Measurements from ENCODE around the gene NISCH. TPM values are rescaled to one million over a fixed set of nuclear protein-coding genes. Genes with fewer than 3 reads are reported as not detected.

The NISCH gene
- total and polyA plus RNA-seq, 2 donors (not counting 1 experiment from before 2014, with no cell fraction given) = 130 to 169 TPM

DNA sequence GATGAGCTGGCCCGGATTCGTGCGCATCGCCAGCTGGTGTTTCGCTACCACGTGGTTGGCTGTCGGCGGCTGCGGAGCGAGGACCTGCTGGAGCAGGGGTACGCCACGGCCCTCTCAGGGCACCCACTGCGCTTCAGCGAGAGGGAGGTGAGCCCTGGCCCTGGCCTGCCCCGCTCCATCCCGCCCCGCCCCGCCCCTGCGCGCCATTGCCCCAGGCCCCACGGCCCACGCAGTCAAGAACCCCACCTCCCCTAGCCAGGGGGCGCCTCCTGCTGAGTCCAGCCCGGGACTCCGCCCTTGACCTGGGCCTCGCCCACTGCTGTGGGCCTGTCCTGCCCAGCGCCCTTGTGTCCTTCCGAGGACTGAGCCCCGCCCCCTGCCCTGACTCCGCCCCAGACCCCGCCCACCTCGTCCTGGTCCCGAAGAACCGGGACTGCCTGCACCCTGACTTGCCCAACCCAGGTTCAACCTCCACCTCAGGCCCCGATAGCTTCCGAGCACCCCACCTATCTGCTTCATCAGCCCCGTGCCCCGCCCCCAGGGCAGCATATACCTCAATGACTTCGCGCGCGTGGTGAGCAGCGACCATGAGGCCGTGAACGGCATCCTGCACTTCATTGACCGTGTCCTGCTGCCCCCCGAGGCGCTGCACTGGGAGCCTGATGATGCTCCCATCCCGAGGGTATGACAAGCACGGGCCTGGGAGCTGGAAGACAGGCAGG is 63.5 kb downstream of the NISCH start:
- H3K4me1 ChIP-seq (ENCODE audit: control insufficient read depth in 2 of 2, insufficient read depth in 2 of 2, low read length in 2 of 2) = no peaks in the 10 kb centered on the region
- Mint-ChIP-seq H3K27ac (no peak overlapping the region), H3K4me3 (no peak overlapping the region), H3K9me3 (ENCODE audit: insufficient read depth) (no peaks in the 10 kb centered on the region), H3K4me1 (no peaks in the 10 kb centered on the region), H3K27me3 (no peaks in the 10 kb centered on the region)
- ATAC-seq (ENCODE audit: low read depth) = no peak
- no peaks in the 10 kb centered on the region for H4K20me1 ChIP-seq (ENCODE audit: control insufficient read depth, insufficient read depth, low read length, poor library complexity, severe bottlenecking)
- H3K9me3 ChIP-seq (ENCODE audit: control extremely low read depth in 1 of 3, control insufficient read depth in 2 of 3, insufficient read depth in 1 of 3, low read length in 2 of 3) = no peaks in the 10 kb centered on the region
- H2AFZ ChIP-seq (ENCODE audit: insufficient read depth, low read depth, low read length, poor library complexity, severe bottlenecking) = no peak overlapping the region
- H3K79me2 ChIP-seq (ENCODE audit: control insufficient read depth, insufficient read depth, low read length) = no peaks in the 10 kb centered on the region
- no peak overlapping the region for H3K9ac ChIP-seq (ENCODE audit: low read length)
- no peaks in the 10 kb centered on the region for H3K27me3 ChIP-seq (replicated peaks in 1 of 4; ENCODE audit: control extremely low read depth in 1 of 4, control insufficient read depth in 3 of 4, insufficient read depth in 4 of 4, low read length in 3 of 4)
- no peak overlapping the region for H3K4me2 ChIP-seq (replicated peaks; ENCODE audit: low read depth, low read length, poor library complexity, severe bottlenecking)
- no peaks in the 10 kb centered on the region for H3K36me3 ChIP-seq (replicated peaks in 1 of 2; ENCODE audit: control extremely low read depth in 1 of 2, control insufficient read depth in 1 of 2, extremely low read depth in 1 of 2, insufficient read depth in 2 of 2, low read length in 1 of 2)
- ChIA-PET POLR2A (no interaction called here), CTCF (no interaction called here)
- no peak overlapping the region for H3K27ac ChIP-seq (ENCODE audit: low read length in 2 of 2)
- WGBS (ENCODE audit: insufficient coverage) = 91% methylated on average over 44 of the region's 50 CpGs
- no peak overlapping the region for H3K4me3 ChIP-seq (ENCODE audit: control extremely low read depth in 1 of 5, extremely low read depth in 1 of 5, insufficient read depth in 1 of 5, low read depth in 2 of 5, low read length in 4 of 5)
- no peak for DNase-seq
- intact Hi-C loops (cut with micrococcal nuclease) = no loop called here
- TF ChIP-seq, protein P1, sequence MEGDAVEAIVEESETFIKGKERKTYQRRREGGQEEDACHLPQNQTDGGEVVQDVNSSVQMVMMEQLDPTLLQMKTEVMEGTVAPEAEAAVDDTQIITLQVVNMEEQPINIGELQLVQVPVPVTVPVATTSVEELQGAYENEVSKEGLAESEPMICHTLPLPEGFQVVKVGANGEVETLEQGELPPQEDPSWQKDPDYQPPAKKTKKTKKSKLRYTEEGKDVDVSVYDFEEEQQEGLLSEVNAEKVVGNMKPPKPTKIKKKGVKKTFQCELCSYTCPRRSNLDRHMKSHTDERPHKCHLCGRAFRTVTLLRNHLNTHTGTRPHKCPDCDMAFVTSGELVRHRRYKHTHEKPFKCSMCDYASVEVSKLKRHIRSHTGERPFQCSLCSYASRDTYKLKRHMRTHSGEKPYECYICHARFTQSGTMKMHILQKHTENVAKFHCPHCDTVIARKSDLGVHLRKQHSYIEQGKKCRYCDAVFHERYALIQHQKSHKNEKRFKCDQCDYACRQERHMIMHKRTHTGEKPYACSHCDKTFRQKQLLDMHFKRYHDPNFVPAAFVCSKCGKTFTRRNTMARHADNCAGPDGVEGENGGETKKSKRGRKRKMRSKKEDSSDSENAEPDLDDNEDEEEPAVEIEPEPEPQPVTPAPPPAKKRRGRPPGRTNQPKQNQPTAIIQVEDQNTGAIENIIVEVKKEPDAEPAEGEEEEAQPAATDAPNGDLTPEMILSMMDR (IDR thresholded peaks at IDR 0.05) = no peak
- no peak for TF ChIP-seq EZH2 (IDR thresholded peaks at IDR 0.05; ENCODE audit: borderline replicate concordance, insufficient read depth, low read depth, low read length, poor library complexity, severe bottlenecking)

DNA sequence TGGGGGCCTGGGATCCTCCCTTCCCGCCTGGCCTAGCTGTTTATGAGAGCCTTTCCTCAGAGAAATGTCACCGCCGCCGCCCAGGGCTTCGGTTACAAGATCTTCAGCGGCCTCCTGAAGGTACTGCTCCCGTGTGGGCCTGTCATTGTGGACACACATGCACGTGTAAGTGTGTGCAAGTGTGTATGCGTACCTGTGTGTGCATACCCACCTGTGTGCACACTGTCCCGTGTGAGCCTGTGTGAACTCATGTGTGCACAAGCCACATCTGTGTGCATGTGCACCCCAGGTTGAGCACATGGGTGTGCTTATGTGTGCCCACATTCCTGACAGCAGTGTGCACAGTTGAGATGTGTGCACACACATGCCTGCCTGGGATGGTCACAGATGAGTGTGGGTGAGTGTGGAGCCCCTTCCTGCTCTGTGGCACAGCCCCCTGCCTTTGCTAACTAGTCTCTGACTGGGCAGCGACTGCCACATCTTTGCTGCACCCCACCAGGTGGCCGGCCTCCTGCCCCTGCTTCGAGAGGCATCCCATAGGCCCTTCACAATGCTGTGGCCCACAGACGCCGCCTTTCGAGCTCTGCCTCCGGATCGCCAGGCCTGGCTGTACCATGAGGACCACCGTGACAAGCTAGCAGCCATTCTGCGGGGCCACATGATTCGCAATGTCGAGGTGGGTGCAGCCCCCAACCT is 64.2 kb downstream of the NISCH start:
- ChIA-PET POLR2A (no interaction called here), CTCF (no interaction called here)
- H3K4me1 Mint-ChIP-seq = no peaks in the 10 kb centered on the region
- Histone ChIP-seq H4K20me1 (ENCODE audit: control insufficient read depth, insufficient read depth, low read length, poor library complexity, severe bottlenecking) (no peaks in the 10 kb centered on the region), H3K27ac (ENCODE audit: low read length in 2 of 2) (no peak overlapping the region), H3K4me3 (ENCODE audit: control extremely low read depth in 1 of 5, extremely low read depth in 1 of 5, insufficient read depth in 1 of 5, low read depth in 2 of 5, low read length in 4 of 5) (no peak overlapping the region), H3K9ac (ENCODE audit: low read length) (no peak overlapping the region), H3K36me3 (replicated peaks in 1 of 2; ENCODE audit: control extremely low read depth in 1 of 2, control insufficient read depth in 1 of 2, extremely low read depth in 1 of 2, insufficient read depth in 2 of 2, low read length in 1 of 2) (no peaks in the 10 kb centered on the region), H3K9me3 (ENCODE audit: control extremely low read depth in 1 of 3, control insufficient read depth in 2 of 3, insufficient read depth in 1 of 3, low read length in 2 of 3) (no peaks in the 10 kb centered on the region), H2AFZ (ENCODE audit: insufficient read depth, low read depth, low read length, poor library complexity, severe bottlenecking) (no peak overlapping the region), H3K79me2 (ENCODE audit: control insufficient read depth, insufficient read depth, low read length) (no peaks in the 10 kb centered on the region), H3K27me3 (replicated peaks in 1 of 4; ENCODE audit: control extremely low read depth in 1 of 4, control insufficient read depth in 3 of 4, insufficient read depth in 4 of 4, low read length in 3 of 4) (no peaks in the 10 kb centered on the region), H3K4me1 (ENCODE audit: control insufficient read depth in 2 of 2, insufficient read depth in 2 of 2, low read length in 2 of 2) (no peaks in the 10 kb centered on the region), H3K4me2 (replicated peaks; ENCODE audit: low read depth, low read length, poor library complexity, severe bottlenecking) (no peak overlapping the region)
- no peaks in the 10 kb centered on the region for H3K9me3 Mint-ChIP-seq (ENCODE audit: insufficient read depth)
- no peak overlapping the region for H3K27ac Mint-ChIP-seq
- H3K27me3 Mint-ChIP-seq = no peaks in the 10 kb centered on the region
- DNase-seq (no peak), ATAC-seq (ENCODE audit: low read depth) (no peak)
- intact Hi-C loops (cut with micrococcal nuclease) = no loop called here
- H3K4me3 Mint-ChIP-seq = no peak overlapping the region
- WGBS (ENCODE audit: insufficient coverage) = 93% methylated on average over 22 of the region's 22 CpGs
- TF ChIP-seq EZH2 (IDR thresholded peaks at IDR 0.05; ENCODE audit: borderline replicate concordance, insufficient read depth, low read depth, low read length, poor library complexity, severe bottlenecking) = no peak
- TF ChIP-seq, protein P1 (IDR thresholded peaks at IDR 0.05) = no peak
